ENCODE results near the gene KAT6B.
"Not testable (repeated sequence)": the region's sequence is repeated elsewhere in the genome, so short reads cannot be mapped to it uniquely, and the experiment has no call there.

KAT6B gene

GRCh38 chr10:74859546-74859945, 33.1 kb downstream of the KAT6B start:
- DNase-seq (ENCODE audit: low read depth in 2 of 2) = no peak

GRCh38 chr10:74862625-74863024, 36.2 kb downstream of the KAT6B start:
- no peak for DNase-seq (ENCODE audit: low read depth in 2 of 2)

- no peak for DNase-seq (ENCODE audit: low read depth in 2 of 2)
Measured at GRCh38 chr10:74863551-74863950, 37.2 kb downstream of the KAT6B start.

DNA sequence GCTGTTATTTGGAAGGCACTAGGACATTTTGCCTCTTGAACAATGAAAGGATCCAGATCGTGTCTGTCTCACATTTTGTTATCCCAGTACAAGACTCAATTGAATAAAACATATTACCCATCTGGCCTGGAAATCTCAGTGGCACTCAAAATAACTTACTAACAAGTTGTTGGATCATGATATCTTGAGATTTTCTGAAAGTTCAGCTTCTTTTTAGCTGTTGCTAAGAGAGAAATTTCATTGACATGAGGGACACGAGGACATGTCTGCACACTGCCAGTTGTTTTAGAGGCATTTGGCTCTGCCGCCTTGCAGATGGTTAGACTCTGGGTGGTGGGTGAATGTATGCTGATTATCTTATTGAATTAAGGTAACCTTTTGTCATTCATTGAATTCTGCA, 41.0 kb downstream of the KAT6B start:
- DNase-seq (ENCODE audit: low read depth in 2 of 2) = no peak

DNA sequence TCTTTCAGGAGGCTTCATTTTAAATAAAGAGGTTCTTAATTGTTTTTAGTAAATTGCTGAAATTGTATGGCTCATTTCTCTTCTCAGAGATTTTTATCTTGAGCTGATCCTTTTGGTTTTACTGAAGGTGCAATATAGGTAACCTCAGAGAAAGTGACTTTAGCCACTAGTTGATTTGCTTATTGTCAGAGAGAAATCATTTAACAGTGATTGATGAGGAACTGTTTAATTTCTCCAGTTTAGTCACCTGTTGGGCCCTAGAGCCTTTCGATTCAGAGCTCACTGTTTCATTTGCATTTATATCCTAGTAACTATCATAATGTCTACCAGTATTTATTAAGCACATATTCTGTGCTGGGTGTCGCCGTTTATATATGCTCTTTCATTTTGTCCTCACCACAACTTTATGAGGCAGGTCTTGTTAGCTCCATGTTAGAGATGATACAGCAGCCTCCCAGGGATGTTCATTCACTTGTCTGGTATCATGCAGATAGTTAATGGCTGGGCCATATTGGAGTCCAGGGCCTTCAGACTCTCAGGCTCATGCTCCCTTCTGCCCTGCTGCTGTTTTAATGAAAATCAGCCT, 42.1 kb downstream of the KAT6B start:
- no peak for DNase-seq (ENCODE audit: low read depth in 2 of 2)

- DNase-seq (ENCODE audit: low read depth in 2 of 2) = no peak
Measured at GRCh38 chr10:74869635-74870034, 43.2 kb downstream of the KAT6B start.

DNA sequence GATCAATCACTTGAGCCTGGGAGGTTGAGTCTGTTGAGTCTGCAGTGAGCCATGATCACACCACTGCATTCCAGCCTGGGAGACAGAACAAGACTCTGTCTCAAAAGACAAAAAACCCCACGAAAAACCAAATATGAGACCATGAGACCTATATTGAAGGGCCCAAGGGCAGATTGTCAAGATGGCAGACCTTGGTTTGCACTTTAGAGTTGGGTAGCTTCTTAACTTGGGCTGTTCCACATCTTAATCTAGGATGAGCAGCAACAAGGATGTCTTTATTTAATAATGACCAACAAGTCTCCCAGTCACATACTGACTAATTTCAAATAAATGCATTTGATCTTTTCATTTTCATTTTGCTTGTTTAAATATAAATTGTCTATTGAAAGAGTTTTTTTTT, 43.8 kb downstream of the KAT6B start:
- no peak for DNase-seq (ENCODE audit: low read depth in 2 of 2)

DNA sequence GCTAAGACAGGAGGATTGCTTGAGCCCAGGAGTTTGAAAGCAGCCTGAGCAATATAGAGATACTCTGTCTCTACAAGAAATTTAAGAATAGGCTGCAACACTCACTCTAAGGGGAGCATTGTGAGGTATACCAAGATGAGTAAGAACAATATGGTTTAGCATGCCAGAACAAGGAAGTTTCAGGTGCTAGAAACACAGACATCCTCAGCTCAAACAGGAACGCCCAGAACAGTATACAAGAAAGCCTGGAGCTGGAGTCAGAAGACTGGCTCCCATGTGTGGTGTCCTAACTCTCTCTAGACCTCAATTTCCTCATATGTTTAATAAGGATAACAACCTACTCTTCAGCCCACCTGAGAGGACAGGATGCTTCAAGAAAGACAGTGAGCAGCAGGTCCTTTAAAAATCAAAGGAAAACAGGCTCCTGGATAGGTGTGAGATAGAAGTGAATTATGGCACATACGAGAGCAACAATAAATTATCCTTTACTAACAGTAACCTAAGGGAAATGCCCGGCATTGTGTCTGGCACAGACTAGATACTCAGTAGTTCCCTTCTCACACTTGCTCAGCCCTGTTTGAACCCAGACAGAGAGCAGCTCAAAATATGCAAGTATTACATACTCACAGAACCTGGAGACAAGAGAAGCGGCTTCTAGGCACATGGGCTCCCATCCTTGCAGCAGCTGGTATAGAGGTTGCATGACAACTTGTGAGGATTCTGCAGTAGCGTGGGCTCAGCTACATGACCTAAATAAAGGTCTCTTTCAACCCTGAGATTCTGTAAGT, 45.4 kb downstream of the KAT6B start:
- DNase-seq (ENCODE audit: low read depth in 2 of 2) = no peak

DNA sequence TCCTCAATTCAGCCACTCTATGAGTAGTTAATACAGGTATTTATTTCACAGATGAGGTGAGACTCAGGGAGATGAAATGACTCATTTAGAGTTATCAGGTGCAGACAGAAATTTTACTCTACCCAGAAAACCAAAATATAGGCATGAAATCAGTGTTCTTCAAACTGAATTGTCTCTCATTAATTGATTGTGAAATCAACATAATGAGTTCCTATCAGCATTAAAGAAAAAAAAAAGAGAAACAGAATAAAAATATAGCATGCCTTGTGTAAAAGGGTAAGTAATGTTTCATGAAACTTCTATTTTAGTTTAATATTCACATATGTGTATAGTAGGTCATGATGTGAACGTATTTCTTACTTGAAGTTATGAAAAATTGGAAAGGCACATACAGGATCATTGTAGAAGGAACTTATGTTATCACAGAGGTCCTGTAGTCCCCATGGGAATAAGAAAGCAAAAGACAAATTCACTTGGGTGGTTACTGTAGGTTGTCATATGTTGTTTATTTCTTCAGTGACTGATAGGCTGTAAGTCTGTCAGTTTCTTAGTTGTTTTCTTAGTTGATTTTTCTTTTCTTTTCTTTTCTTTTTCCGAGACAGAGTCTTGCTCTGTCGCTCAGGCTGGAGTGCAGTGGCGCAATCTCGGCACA, 47.5 kb downstream of the KAT6B start:
- no peak for DNase-seq (ENCODE audit: low read depth in 2 of 2)

DNA sequence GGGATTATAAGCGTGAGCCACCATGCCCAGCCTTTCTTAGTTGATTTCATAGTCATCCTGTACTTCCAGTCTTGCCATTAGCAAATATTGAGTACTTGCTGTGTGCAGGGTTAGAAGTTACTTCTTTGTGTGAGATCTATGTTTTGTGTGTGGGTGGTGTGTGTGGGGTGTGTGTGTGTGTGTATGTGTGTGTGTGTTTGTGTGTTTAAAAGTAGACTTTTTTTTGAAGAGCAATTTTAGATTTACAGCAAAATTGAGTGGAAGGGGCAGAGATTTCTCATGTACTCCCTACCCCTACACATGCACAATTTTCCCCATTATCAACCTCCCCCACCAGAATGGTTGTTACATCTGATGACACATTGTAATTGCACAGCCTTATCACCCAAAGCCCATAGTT, 48.2 kb downstream of the KAT6B start:
- DNase-seq (ENCODE audit: low read depth in 2 of 2) = no peak

- no peak for DNase-seq (ENCODE audit: low read depth in 2 of 2)
Measured at GRCh38 chr10:74875068-74875467, 48.7 kb downstream of the KAT6B start.

- DNase-seq (ENCODE audit: low read depth in 2 of 2) = no peak
Measured at GRCh38 chr10:74875966-74876365, 49.6 kb downstream of the KAT6B start.

DNA sequence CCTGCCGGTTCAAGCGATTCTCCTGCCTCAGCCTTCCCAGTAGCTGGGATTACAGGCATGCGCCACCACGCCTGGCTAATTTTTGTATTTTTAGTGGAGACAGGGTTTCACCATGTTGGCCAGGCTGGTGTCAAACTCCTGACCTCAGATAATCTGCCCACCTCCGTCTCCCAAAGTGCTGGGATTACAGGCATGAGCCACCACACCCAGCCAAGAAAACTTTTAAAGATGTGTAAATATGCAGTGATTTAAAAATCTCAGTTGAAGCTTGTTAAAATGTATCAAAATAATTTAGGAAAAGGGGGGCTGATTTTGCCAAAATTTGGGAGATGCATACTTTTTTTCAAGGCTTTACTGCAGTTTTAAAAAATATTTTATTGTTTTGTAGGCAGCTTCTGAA, 50.7 kb downstream of the KAT6B start:
- not testable (repeated sequence) for DNase-seq (ENCODE audit: low read depth in 2 of 2)

DNA sequence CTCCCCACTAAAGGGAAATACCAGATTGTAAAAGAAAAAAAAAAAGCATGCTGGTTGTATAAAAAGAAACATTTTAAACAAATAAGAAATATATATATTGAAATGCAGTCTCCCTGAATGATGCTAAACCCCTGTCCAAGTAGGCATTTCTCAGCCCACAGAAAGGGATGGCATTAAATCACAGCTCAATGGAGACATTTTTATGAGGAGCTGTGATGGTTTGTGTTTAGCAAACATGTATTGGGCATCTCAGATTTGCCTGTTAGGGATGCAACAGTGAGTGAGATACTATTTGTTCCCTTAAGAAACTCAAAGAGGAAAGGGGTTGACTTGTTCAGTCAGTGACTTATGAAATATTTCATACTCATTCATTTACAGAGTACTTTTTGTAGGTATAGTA, 51.5 kb downstream of the KAT6B start:
- DNase-seq (ENCODE audit: low read depth in 2 of 2) = no peak

- DNase-seq (ENCODE audit: low read depth in 2 of 2) = no peak
Measured at GRCh38 chr10:74880041-74880440, 53.6 kb downstream of the KAT6B start.

- DNase-seq (ENCODE audit: low read depth in 2 of 2) = no peak
Measured at GRCh38 chr10:74881253-74881884, 55.0 kb downstream of the KAT6B start.

DNA sequence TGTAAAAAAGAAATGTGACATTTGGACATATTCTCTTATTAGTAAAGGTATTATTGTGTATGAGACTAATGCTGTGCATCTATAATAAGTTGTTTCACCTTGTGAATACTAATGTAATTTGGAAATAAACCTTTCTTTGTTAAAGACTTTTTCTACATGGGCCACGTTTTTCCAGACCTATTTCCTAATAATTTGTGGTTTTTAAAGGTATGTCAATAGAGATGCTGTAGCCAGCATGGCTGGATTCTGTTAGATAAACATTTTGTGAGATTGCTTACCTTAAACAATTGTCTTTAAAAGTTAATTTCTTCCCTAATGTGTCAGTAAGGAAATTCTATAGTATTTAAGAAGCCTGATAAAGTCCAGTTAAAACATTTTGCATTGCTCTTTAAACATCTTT, 56.0 kb downstream of the KAT6B start:
- DNase-seq (ENCODE audit: low read depth in 2 of 2) = no peak

- DNase-seq (ENCODE audit: low read depth in 2 of 2) = no peak
Measured at GRCh38 chr10:74882831-74883230, 56.4 kb downstream of the KAT6B start.

DNA sequence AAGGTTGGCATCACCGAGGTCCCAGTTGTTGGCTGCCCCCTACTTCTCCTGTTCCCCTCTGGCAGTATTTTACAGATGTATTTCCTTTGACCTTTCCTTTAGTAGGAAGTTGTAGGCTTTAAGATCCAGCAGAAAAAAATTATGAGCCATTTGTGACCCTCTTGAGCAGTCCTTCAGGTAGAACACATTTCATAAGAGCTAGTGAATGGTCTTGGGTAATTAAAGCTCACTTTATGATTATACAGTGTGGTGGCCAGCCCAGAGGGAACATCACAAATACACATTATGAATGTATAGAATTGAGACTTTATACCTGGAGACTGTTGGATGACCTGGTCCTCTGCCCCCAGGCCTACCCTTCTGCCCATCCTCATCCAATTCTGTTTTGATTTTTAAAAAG, 57.0 kb downstream of the KAT6B start:
- no peak for DNase-seq (ENCODE audit: low read depth in 2 of 2)

GRCh38 chr10:74887614-74888284, 61.3 kb downstream of the KAT6B start:
- DNase-seq (ENCODE audit: low read depth in 2 of 2) = no peak

DNA sequence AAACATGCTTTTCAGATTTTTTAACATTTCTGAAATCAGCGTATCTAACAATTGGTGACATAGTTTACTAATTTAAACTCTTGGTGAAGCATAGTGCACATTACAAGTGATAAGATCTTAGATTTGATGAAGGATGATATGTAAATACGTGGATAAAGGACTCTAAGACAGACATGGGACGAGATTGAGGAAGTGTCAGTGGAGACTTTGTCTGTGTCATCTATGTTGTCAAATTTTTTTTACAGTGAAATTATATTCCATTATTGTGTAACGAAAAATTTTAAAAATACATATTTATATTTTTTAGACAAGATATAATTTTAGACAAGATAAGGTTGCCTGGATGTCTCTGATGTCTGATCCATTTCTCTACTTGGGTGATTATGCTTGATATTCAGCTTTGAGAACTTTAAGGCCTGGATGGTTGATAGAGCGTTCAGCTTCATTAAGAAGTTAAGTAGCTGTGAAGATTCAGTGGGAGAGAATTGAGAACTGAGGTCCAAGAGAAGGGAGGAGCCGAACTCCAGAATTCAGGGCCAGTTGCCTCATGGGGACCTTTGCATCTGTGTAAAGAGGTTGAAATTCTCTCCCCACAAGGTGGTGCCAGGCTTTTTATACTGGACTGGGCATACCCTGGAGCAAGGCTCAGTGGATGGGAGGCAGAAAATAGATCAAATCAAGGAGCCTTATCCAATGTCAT, 62.7 kb downstream of the KAT6B start:
- DNase-seq (ENCODE audit: low read depth in 2 of 2) = no peak

- no peak for DNase-seq (ENCODE audit: low read depth in 2 of 2)
Measured at GRCh38 chr10:74889662-74889998, 63.2 kb downstream of the KAT6B start.

Data from fibroblast of skin of left quadriceps (primary cell).